Left lobe of liver (tissue), 2 donors: ENCODE results near the gene CAMTA1. TPM values are rescaled to one million over a fixed set of nuclear protein-coding genes. Genes with fewer than 3 reads are reported as not detected.

Source experiments
- ATAC-seq: fragments of 200-7000 bp; cut with Tn5 transposase; one replicate; pipeline ENCODE4 v1.9.1; 2020; ENCODE audit warnings: mild to moderate bottlenecking, moderate library complexity
- DNase-seq: peaks from one replicate; pipeline ENCODE4 v3.0.0-alpha.2; 2020; ENCODE audit warnings: low spot score
- total RNA-seq: library from RNA; stranded (reverse); gene quantifications from one replicate; pipeline ENCODE4 v1.2.1, GENCODE V29; 2021
- donor health status: DM: no; HTN: no; CAD: no; lungs with moderate emphysema.
- donor health status: DM: no; HTN: yes; CAD: no.

Gene CAMTA1
- total RNA-seq, 1 donor from 2014 or later, result 33.6 TPM

DNA sequence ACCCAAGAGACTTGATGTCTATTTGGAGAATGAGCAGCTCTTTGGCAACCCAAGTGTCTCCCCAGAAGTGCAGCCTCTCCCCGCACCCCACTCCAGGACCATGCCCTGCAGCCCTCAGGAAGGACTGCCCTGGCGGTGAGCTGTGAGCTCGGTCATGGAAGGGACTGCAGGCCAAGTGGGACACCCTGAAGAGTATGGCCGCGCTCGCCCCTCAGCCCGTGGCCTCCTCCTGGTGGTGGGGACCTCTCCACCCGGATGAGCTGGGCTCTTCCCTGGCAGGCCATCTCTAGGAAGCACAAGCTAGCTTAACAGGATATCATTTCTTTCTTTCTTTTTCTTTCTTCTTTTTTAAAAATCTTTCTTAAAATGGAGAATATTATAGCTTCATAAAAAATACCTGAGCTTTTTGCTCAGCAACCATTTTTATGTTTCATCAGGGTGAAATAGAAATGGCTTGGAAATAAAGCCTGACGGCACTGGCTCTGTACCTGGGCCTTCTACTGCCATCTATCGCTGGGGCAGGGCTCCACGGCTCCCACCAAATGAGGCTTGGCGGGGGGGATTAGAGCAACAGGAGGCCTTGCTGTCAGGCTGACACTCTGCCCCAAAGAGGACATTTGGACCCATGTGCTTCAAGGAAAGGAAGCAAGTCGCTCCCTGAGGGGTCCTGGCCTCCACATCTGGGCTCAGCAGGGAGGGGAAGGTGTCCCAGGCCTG, 689.7 kb downstream of the CAMTA1 start:
- ATAC-seq (no peak), DNase-seq (no peak)

DNA sequence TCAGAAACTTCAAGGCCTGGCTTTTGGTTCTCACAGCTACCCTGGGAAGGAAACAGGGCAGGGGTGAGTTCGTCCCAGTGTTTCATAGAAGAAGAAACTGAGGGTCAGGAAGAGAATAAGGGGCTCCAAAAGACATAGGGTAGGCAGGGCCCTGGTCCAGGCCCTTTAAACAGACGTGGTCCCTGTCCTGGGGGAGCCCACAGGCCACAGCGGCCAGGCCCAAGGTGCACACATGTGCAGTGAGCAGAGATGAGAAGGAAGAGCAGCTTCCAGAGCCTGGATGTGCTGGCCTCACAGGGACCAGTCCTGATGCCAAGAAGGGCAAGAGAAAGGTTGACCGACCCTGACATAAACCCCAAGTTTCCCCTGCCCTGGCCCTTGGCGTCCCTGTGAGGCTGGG, 690.4 kb downstream of the CAMTA1 start:
- ATAC-seq, result no peak
- no peak for DNase-seq

DNA sequence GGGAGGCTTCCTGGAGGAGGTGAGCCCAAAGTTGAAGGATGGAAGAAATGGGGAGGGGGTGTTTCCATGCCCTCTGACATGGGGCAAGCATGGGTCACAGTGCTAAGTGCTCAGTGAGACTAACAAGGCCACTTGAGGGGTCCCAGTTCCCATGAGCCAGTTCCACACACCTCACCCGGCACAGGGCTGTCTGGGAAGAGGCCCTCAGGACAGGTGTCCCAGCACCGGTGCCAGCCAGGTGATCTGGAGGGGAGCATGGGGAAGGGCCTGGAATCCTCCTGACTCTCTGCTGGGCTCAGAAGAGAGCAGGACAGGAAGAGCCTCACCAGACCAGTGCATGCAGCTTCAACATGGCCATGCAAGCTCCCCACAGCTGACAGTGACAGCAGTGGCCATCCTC, 691.1 kb downstream of the CAMTA1 start:
- ATAC-seq, result no peak
- no peak for DNase-seq

DNA sequence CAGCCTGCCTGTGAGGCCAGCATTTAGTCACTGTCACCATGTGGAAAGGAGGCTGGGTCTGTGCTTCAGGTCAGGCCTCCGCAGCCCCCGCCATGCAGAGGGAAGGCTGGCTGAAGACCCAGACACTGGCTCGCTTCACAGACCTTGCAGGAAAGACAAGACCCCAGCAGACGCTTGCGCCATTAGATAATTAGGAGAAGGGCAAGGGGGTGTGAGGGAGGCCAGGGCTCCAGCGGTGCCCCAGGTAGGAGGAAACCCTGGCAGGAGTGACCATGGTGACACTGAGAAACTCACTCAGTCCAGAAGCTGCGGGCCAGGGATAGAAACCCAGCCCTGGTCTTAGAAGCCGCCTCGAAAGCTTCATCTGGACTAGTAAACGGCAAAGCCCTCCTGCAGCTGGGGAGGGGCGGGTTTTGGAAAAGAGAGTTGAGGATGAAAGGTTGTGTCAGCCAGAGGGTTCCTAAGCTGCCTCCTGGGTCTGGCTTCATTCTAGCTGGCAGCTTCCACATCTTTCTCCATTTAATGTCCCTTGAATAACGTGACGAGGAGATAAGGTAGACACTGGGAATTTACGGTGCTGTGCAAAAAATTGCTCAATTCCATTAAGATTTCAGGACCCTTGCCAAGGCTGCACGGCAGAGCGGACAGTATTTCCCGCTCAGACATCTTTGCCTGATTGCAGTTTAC, 691.8 kb downstream of the CAMTA1 start:
- DNase-seq (no peak), ATAC-seq (no peak)

DNA sequence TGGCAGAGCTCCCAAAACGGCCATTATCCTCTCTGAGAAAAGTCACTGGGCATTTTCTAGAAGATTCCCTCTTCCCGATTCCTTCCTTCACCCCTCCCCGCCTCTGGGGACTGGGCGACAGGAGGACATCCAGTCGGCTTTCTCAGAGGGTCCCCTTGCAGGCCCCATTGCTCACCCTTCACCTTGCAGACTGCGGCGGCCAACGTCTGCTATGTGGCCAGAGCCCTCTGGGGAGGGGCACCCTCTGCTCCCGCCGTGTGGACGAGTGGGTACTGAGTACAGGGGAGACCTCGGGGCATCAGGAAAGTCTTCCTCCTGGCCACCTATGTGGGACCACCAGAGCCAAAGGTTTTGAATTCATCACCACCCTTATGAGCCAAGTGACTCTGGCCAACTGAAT, 692.3 kb downstream of the CAMTA1 start:
- ATAC-seq (no peak), DNase-seq (no peak)

DNA sequence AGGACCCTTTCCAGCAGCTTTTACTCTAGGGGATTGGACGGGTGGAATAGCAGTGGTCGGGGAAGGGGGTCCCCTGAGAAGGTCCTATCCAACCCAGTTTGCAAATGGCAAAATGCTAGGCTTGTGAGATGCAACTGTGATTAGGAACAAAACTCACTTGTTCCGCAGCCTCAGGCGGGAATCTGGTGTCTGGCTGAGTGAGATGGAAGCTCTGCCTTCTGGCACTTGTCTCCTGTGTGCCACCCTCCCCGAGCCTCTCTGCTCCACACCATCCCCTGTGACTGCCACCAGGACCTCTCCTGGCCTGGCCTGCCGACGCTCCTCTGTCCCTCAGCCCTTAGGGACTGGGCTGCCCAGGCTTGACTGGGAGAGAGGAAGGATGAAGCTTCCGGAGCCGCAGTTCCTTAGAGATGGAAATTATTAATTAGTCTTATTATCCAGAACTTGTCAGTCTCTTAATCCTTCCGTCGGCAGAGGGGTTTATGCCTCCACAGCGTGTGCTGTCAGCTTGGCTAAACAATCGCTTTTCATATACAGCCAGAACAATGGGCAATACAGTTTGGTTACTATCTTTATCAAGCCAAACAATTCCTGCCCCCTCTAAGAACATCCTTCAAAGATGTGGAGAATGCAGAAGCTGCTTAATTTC, 693.0 kb downstream of the CAMTA1 start:
- ATAC-seq, result no peak
- DNase-seq, result no peak

DNA sequence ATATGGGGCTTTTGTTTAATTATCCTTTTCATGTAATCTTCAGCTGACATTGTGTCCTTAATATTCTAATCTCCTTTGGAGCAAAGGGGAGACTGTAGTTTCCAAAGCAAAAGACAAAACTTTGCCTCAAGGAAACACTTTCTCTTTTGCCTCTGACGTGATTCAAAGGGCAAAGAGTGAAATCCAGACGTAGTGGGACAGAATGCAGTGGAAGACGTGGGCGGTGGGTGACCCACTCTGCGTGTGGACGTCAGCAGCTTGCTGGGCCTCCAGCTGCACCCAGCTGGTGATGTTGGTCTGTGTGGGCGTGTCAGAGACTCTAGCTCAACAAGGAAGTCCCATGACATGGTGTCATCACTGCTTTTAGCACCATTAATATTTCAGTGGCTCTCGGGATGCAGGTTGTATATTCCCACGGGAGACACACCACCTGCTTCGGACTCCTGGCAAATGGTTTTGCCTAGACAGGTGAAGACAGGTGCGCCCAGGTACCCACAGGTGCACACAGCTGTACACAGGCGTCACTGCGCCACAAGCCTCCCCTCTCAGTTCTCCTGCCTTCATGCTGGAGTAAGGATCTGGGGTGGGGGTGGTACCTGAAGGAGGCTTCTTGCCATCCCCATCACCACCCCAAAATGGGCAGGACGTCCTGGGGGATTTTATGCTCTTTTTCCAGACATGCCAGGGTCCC, 693.7 kb downstream of the CAMTA1 start:
- peak; percentile 34 for ATAC-seq
- no peak for DNase-seq

DNA sequence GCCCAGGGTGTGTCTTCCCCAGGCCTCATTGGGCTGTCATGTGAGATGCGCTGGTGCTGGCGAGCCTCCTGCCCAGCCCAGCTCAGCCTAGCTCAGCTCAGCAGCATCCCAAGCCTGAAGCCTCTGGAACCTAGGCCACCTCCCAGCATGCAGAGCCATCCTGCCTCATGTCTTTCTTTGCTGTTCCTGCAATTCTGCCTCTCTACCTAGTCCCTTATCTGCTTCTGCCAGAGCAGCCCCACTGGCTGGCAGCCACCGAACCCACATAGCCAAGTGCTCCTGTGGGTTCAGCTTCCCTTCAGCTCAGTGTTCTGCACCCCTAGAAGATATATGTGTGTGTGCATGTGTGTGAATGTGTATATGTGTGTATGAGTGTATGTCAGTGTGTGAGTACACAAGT, 694.3 kb downstream of the CAMTA1 start:
- ATAC-seq (no peak), DNase-seq (no peak)

DNA sequence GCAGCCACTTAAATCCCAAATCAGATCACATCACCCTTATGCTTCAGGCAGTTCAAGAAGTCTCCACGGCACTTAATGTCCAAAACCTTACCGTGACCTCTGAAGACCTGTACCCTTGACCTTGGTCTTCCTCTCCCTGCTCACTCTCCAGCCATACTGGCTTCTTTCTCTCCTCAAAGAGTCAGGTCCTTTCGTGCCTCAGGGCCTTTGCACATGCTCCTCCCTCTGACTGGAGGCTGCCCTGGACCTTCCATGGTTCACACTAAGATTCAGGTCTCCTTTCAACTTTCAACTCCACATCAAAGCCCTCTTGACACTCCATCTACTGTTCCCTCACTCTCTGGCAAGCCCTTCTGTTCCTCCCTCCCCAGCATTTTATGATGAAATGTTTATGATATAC, 695.9 kb downstream of the CAMTA1 start:
- DNase-seq (no peak), ATAC-seq (no peak)

DNA sequence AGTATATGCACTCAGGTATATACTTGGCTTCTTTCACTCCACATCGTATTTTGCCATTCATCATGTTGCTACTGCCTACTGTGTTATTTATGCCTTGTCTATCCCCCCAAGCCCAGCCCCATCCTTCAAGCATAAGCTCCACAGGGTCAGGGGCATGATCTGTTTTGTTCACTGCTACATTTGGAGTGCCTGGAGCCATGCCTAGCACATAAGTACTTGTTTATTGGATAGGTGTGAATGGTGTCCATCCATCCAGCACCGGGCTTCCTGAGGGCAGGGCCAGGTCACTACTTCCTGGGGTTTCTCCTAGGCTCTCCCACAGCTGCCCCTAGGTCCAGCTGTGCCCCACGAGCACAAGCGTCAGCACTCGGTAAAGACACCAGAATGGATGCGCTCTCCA, 696.8 kb downstream of the CAMTA1 start:
- no peak for ATAC-seq
- DNase-seq, result no peak

DNA sequence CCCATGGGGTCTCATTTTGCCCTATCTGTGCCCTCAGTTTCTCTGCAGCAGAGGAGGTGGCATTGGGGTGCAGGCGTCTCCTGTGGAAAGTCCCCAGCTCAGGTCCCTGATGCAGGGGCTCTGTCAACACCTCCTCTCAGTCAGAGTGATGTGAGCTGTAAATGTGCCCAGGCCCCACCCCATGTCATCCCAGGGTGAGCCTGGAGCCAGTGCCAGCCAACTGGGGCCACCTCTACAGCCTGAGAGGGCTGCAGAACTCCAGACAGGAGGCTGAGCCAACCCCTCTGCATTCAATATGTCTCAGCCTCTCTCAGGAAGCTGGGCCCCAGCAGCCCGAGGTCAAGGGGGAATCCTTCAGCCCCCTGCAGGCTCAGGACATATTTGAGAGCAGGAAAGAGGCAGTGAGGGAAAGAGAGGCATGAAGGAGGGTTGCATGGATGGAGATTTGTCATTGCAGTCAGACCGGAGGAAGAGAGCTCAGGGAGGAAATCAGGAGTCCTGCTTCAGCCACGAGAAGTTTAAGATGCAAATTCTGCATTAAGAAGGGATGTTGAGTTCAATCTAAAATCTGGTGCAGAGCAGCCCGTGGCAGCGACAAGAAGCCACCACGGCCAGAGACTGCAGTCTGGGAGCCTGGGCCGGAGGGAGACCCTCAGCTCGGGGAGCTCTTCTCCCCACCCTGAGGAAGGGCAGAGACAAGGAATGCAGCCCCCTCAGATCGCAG, 697.7 kb downstream of the CAMTA1 start:
- ATAC-seq (no peak), DNase-seq (no peak)

DNA sequence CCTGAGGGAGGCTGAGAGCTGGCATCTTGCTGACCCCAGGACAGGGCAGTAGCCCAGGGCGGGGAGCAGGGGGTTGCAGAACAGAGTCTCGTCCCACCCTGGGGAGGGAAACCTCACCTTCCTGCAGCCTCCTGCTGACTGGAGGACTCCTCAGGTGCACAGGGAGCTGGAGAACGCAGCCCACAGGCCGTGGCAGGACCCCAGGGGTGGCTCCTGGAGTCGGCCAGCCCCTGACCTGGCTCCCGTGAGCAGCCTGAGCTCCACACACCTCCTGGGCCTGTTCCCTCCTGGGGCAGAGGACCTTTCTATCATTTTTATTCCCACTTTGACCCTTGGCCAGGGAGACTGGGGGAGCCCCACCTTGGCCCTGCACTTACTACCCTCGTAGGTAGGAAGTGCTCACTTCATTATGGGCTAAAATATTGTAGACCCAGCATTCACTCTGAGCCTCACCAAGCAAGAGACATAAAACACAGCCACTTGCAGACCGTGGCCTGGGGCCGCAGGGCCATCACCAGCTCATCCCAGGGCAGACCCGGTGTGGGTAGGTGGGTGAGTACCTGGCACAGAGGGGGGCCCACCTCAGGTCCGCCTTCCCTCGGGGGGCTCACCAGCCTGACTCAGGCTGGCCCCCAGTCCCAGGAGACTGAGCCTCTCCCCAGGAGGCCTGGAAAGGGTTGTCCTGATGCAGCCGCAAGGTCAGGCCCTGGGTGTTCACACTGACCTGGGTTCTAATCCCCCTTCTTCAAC, 698.6 kb downstream of the CAMTA1 start:
- ATAC-seq (no peak), DNase-seq (no peak)

DNA sequence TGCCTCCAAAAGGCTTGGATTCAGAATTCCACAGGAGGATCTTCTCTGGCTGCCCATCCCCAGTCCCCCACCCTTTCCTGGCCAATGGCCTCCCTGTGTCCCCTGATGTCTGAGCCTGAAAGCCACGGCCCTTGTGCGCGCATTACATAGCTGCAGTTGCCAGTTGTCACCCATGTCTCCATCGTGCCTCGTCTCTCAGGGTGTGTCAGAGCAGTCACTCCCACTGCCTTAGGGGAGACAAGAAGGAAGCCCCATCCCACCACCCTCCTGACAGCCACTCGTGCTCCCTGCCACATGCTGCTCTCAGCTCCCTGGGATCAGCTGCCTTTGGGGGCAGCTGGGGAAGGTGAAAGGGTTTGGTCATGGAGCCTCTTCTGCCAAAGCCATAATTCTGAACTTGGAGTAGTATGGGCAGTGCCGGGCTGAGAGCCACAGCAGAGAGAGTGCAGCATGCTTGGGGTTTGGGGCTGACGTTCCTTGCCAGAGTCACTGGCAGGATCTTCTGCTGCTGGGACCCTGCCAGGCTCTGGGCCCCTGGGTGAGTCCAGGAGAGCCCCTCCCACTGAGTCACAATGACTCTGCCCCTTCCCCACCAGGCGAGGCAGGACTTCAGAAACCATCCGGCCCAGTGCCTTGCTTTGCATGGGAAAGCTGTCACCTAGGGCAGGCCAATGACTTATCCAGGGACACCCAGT, 700.0 kb downstream of the CAMTA1 start:
- no peak for ATAC-seq
- no peak for DNase-seq

DNA sequence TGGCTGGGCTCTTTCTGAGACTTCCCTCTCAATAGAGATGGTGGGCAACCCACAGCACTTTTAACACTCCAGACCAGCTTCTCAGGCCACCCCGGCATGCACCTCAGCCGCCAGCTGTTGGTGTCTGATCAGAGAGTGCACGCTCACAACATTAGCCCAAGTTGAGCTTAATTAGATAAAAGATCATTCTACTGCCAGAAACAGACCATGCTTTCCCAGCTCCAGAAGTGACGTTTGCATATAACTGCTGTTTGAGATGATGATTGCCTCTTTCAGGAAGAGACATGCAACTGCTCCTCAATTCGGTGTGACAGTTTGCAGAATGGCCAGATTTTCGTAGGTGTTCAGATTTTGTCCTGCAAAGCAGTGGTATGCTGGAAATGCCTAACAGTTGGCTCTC, 700.6 kb downstream of the CAMTA1 start:
- DNase-seq (no peak), ATAC-seq (no peak)

DNA sequence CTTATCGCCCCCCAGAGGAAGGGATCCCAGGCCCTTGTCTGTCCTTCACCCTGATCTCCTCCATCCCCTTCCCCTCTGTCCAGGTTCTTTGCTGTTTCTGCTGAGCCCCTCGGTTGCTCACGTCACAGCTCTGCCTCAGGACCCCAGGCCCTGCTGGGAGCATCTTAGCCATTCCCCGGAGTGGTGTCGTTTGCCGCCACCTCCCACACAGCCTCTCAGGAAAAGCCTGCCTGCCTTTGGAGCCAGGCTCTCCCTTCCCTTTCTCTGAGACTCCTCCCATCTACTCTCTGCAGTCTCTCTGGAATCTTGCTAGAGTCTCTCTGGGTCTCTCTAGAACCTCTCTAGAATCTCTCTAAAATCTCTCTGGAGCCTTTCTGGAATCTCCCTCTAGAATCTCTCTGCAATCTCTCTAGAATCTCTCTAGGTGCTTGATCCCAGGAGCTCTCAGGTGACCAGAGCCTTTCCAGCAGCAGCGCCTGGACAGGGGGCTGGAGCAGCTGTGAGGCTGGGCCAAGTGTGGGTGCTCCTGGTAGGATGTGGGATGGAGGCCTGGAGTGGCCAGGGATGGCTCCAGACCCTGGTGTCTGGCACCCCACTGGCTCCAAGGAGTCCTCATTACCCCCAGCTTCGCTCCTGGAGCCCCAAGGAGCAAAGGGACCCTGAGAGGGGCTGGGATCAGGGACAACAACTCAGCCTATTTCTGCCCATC, 702.7 kb downstream of the CAMTA1 start:
- DNase-seq (no peak), ATAC-seq (no peak)

DNA sequence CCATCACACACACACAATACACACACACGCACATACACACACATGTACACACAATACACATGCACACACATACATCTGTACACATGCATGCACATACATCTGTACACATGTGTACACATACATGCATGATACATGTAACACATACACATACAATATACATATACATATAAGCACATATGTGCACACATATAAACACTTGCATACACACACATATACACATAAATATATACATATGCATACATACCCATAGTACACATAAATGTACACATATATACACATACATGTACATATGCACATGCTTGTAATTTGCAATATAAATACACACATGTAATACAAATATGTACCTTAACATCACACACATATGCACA, 703.2 kb downstream of the CAMTA1 start:
- no peak for ATAC-seq
- no peak for DNase-seq

DNA sequence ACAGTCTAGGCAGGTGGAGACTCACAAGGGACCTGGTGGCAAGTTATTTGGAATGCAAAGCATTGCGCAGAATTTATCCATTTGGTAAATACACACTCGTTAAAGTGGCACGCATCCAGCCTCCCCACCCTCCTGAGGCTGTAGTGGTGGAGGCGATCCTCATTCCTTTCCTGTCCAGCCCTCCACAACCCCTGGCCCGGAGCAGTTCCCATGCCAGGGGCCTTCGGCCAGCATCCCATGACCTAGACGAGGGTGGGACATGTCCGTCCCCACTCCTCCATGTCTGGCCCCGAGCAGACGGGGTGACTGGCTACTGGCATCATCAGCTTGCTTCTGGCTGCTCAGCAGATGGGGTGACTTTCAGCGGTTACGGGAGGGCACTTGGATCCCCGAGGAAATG, 704.3 kb downstream of the CAMTA1 start:
- DNase-seq (no peak), ATAC-seq (no peak)

DNA sequence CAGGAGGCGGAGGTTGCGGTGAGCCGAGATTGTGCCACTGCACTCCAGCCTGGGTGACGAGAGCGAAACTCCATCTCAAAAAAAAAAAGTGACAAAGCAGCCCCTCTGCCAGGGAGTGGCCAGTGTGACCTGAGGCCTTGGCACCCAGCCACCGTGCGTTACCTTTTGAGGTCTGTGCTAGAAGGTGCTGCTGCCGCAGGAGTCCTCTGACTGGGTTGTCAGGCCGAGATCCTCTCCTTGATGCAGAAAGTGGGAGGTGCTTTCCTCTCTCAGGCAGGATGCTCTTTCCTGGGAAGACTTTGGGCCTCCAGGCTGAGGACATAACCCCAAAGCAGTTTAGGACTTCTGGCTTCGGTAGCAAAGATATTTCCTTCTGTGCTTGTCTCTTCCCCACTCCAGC, 705.3 kb downstream of the CAMTA1 start:
- DNase-seq (no peak), ATAC-seq (peak; percentile 22)
